GM21786 (cell line): Measurements from ENCODE around the gene MIGA2.

ENCODE experiments used
- ATAC-seq: cut with Tn5 transposase; IDR thresholded peaks from one replicate; pipeline ENCODE4 v1.9.1; 2021; ENCODE audit not compliant: unreplicated experiment

The MIGA2 gene

GRCh38 chr9:129118799-129119198 lies 82.4 kb downstream of the MIGA2 start:
- ATAC-seq: no peak

- no peak for ATAC-seq
Measured at GRCh38 chr9:129121483-129121882, 85.1 kb downstream of the MIGA2 start.
